Neural cell (in vitro differentiated cells): ENCODE data around the gene TMCO4. TPM values are rescaled to one million over a fixed set of nuclear protein-coding genes. Genes with fewer than 3 reads are reported as not detected.

ENCODE experiments used
- H2AFZ ChIP-seq: fragments of 200-600, 300-800 bp; sonication (generic), shearing (Covaris generic); 2 replicates; pipeline ENCODE4 v1.6.0; 2014; ENCODE audit warnings: low read depth, mild to moderate bottlenecking, antibody characterized with exemption, low read length, moderate library complexity
- H3F3A ChIP-seq: fragments of 200-600 bp; shearing (Covaris generic); 2 replicates; pipeline ENCODE4 v1.6.1; 2016; ENCODE audit warnings: mild to moderate bottlenecking, moderate library complexity, mixed read lengths, antibody characterized with exemption, low read length; ENCODE audit not compliant: insufficient read depth, poor library complexity, severe bottlenecking
- H3K27ac ChIP-seq: fragments of 200-600, 300-800 bp; sonication (generic), shearing (Covaris generic); 2 replicates; pipeline ENCODE4 v1.5.1; 2014; ENCODE audit warnings: mild to moderate bottlenecking, low read length, moderate library complexity
- H3K27me3 ChIP-seq: fragments of 300-800, 200-600 bp; sonication (generic), shearing (Covaris generic); 2 replicates; pipeline ENCODE4 v1.6.0; 2014; ENCODE audit warnings: mild to moderate bottlenecking, low read depth, low read length, moderate library complexity; ENCODE audit not compliant: insufficient read depth
- H3K36me3 ChIP-seq: fragments of 300-800, 200-600 bp; sonication (generic), shearing (Covaris generic); 2 replicates; pipeline ENCODE4 v1.5.1; 2014; ENCODE audit warnings: mild to moderate bottlenecking, antibody characterized with exemption, low read length, moderate library complexity; ENCODE audit not compliant: insufficient read depth
- H3K4me2 ChIP-seq: fragments of 300-800, 200-600 bp; sonication (generic), shearing (Covaris generic); 2 replicates; pipeline ENCODE4 v1.6.0; 2014; ENCODE audit warnings: mild to moderate bottlenecking, low read length
- H3K4me3 ChIP-seq: fragments of 300-800, 200-600 bp; sonication (generic), shearing (Covaris generic); 2 replicates; pipeline ENCODE4 v1.5.1; 2014; ENCODE audit warnings: mild to moderate bottlenecking, low read length, moderate library complexity
- H3K79me2 ChIP-seq: fragments of 200-600 bp; shearing (Covaris generic); replicated peaks from 2 replicates; pipeline ENCODE4 v1.6.0; 2014; ENCODE audit warnings: mild to moderate bottlenecking, low read length, moderate library complexity; ENCODE audit not compliant: insufficient read depth
- H3K9ac ChIP-seq: fragments of 300-800, 200-600 bp; sonication (generic), shearing (Covaris generic); 2 replicates; pipeline ENCODE4 v1.6.1; 2016; ENCODE audit warnings: mild to moderate bottlenecking, low read length, mixed read lengths
- H3K9me2 ChIP-seq: fragments of 200-600 bp; shearing (Covaris generic); 2 replicates; pipeline ENCODE4 v1.6.1; 2016; ENCODE audit warnings: mild to moderate bottlenecking, low read length, mixed read lengths; ENCODE audit not compliant: insufficient read depth
- H3K9me3 ChIP-seq: fragments of 200-600, 300-800 bp; sonication (generic), shearing (Covaris generic); 2 replicates; pipeline ENCODE4 v1.6.1; 2016; ENCODE audit warnings: mild to moderate bottlenecking, mixed run types, low read length, moderate library complexity, mixed read lengths
- H4K20me1 ChIP-seq: fragments of 200-600 bp; shearing (Covaris generic); 2 replicates; pipeline ENCODE4 v1.6.1; 2016; ENCODE audit warnings: mild to moderate bottlenecking, mixed run types; ENCODE audit not compliant: insufficient read depth
- EP300 ChIP-seq: fragments of 450-650 bp; conservative IDR thresholded peaks from 2 replicates; pipeline ENCODE4 v1.6.1; 2014; ENCODE audit warnings: antibody characterized with exemption, mild to moderate bottlenecking, moderate library complexity; ENCODE audit not compliant: poor library complexity, severe bottlenecking
- EZH2 ChIP-seq: fragments of 200-600, 300-800 bp; shearing (Covaris generic), sonication (generic); IDR thresholded peaks from 2 replicates; pipeline ENCODE4 v1.6.1; 2014; ENCODE audit warnings: antibody characterized with exemption, low read length, borderline replicate concordance, mild to moderate bottlenecking; ENCODE audit not compliant: insufficient read depth, poor library complexity, severe bottlenecking
- MXI1 ChIP-seq: fragments of 450-650 bp; conservative IDR thresholded peaks from 2 replicates; pipeline ENCODE4 v1.6.1; 2014; ENCODE audit warnings: antibody characterized with exemption, mild to moderate bottlenecking; ENCODE audit not compliant: poor library complexity, severe bottlenecking
- POLR2AphosphoS5 ChIP-seq: IDR thresholded peaks from 2 replicates; pipeline ENCODE4 v1.6.1; 2012
- RAD21 ChIP-seq: fragments of 450-650 bp; conservative IDR thresholded peaks from 2 replicates; pipeline ENCODE4 v1.6.1; 2014; ENCODE audit warnings: antibody characterized with exemption, mild to moderate bottlenecking, moderate library complexity
- SMC3 ChIP-seq: fragments of 450-650 bp; conservative IDR thresholded peaks from 2 replicates; pipeline ENCODE4 v1.6.1; 2014; ENCODE audit warnings: antibody characterized with exemption, mild to moderate bottlenecking, moderate library complexity; ENCODE audit not compliant: poor library complexity
- TAF1 ChIP-seq: IDR thresholded peaks from 2 replicates; pipeline ENCODE4 v1.6.1; 2012; ENCODE audit warnings: low read depth
- polyA plus RNA-seq: library from polyadenylated mRNA; depleted of rRNA; stranded (reverse); fragments of >200 nt; gene quantifications from 2 replicates; pipeline ENCODE4 v1.2.3, GENCODE V29; 2014
- TF ChIP-seq, protein P1 (sequence below): IDR thresholded peaks from 2 replicates; pipeline ENCODE4 v1.6.1; 2012; ENCODE audit warnings: borderline replicate concordance
- TF ChIP-seq, protein P2 (sequence below): fragments of 450-650 bp; IDR thresholded peaks from 2 replicates; pipeline ENCODE4 v1.5.1; 2014; ENCODE audit warnings: antibody characterized with exemption, mild to moderate bottlenecking, moderate library complexity; ENCODE audit not compliant: poor library complexity, severe bottlenecking

Gene TMCO4
- polyA plus RNA-seq, 1 donor from 2014 or later = not detected

DNA sequence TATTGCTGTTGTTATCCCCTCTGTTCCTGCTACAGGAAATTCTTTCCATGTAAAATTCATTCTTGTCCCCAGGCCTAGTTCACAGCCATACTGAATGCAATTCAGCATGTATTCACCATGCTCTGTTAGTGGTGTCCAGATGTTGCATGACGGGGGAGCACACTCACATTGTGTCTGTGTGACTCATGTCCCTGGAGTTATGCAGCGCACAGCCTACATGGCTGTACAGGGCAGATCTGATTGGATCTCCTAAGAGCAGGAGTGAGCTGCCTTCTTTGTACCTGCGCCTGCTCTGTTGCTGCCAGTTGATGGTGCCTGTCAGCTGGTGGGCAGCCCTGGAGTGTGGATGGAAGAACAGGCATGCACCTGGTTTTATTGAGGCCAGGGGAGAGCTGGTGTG, 117.5 kb downstream of the TMCO4 start:
- H3K4me2 ChIP-seq = no peak overlapping the region
- H3K9ac ChIP-seq = no peak overlapping the region
- TF ChIP-seq MXI1 (no peak), SMC3 (no peak), EP300 (no peak), EZH2 (no peak), POLR2AphosphoS5 (peak; percentile 10)
- TF ChIP-seq, protein P1, sequence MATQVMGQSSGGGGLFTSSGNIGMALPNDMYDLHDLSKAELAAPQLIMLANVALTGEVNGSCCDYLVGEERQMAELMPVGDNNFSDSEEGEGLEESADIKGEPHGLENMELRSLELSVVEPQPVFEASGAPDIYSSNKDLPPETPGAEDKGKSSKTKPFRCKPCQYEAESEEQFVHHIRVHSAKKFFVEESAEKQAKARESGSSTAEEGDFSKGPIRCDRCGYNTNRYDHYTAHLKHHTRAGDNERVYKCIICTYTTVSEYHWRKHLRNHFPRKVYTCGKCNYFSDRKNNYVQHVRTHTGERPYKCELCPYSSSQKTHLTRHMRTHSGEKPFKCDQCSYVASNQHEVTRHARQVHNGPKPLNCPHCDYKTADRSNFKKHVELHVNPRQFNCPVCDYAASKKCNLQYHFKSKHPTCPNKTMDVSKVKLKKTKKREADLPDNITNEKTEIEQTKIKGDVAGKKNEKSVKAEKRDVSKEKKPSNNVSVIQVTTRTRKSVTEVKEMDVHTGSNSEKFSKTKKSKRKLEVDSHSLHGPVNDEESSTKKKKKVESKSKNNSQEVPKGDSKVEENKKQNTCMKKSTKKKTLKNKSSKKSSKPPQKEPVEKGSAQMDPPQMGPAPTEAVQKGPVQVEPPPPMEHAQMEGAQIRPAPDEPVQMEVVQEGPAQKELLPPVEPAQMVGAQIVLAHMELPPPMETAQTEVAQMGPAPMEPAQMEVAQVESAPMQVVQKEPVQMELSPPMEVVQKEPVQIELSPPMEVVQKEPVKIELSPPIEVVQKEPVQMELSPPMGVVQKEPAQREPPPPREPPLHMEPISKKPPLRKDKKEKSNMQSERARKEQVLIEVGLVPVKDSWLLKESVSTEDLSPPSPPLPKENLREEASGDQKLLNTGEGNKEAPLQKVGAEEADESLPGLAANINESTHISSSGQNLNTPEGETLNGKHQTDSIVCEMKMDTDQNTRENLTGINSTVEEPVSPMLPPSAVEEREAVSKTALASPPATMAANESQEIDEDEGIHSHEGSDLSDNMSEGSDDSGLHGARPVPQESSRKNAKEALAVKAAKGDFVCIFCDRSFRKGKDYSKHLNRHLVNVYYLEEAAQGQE = no peak
- H2AFZ ChIP-seq = no peak overlapping the region
- no peaks in the 10 kb centered on the region for H3K27me3 ChIP-seq
- H4K20me1 ChIP-seq = no peaks in the 10 kb centered on the region
- H3K27ac ChIP-seq = no peak overlapping the region
- H3K9me3 ChIP-seq = no peaks in the 10 kb centered on the region
- H3F3A ChIP-seq = no peaks in the 10 kb centered on the region
- H3K4me3 ChIP-seq = no peak overlapping the region
- no peaks in the 10 kb centered on the region for H3K79me2 ChIP-seq
- no peaks in the 10 kb centered on the region for H3K36me3 ChIP-seq
- no peaks in the 10 kb centered on the region for H3K9me2 ChIP-seq

DNA sequence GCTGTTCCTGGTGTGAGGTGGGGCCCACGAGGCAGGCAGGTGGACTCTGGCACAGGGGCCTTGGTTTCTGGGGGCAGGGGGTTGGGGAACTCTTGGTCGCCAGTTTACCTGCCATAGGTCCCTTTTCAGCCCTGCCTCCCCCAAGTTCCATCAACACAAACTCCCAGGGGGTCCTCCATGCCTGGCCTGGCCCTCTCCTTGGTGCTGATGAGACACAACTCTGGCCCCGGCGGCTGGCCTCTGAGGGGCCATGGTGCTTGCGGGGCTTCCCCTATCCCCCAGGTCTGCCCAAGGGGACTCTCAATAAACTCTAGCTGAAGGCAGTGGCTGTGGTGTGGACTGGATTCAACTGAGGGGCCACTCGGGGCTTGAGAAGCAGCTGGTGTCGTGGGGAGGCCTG, 119.1 kb downstream of the TMCO4 start:
- H3K36me3 ChIP-seq = no peaks in the 10 kb centered on the region
- no peaks in the 10 kb centered on the region for H3K79me2 ChIP-seq
- H4K20me1 ChIP-seq = no peaks in the 10 kb centered on the region
- no peak overlapping the region for H3K4me3 ChIP-seq
- no peak overlapping the region for H3K4me2 ChIP-seq
- no peak overlapping the region for H3K27ac ChIP-seq
- H3K27me3 ChIP-seq = peaks cover 9% of the 10 kb centered on the region
- no peaks in the 10 kb centered on the region for H3K9me2 ChIP-seq
- H3K9ac ChIP-seq = no peak overlapping the region
- no peak overlapping the region for H2AFZ ChIP-seq
- H3F3A ChIP-seq = no peaks in the 10 kb centered on the region
- TF ChIP-seq POLR2AphosphoS5 = no peak
- no peak for TF ChIP-seq MXI1
- TF ChIP-seq SMC3 = no peak
- TF ChIP-seq TAF1 = no peak
- no peak for TF ChIP-seq RAD21
- TF ChIP-seq, protein P2, sequence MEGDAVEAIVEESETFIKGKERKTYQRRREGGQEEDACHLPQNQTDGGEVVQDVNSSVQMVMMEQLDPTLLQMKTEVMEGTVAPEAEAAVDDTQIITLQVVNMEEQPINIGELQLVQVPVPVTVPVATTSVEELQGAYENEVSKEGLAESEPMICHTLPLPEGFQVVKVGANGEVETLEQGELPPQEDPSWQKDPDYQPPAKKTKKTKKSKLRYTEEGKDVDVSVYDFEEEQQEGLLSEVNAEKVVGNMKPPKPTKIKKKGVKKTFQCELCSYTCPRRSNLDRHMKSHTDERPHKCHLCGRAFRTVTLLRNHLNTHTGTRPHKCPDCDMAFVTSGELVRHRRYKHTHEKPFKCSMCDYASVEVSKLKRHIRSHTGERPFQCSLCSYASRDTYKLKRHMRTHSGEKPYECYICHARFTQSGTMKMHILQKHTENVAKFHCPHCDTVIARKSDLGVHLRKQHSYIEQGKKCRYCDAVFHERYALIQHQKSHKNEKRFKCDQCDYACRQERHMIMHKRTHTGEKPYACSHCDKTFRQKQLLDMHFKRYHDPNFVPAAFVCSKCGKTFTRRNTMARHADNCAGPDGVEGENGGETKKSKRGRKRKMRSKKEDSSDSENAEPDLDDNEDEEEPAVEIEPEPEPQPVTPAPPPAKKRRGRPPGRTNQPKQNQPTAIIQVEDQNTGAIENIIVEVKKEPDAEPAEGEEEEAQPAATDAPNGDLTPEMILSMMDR = no peak
- TF ChIP-seq EZH2 = no peak
- no peak for TF ChIP-seq EP300
- TF ChIP-seq, protein P1 = no peak
- H3K9me3 ChIP-seq = no peaks in the 10 kb centered on the region
